Small intestine (tissue), 7 donors: ENCODE results near the gene PPP1R3G. TPM values are rescaled to one million over a fixed set of nuclear protein-coding genes. Genes with fewer than 3 reads are reported as not detected.
"Not testable (repeated sequence)": the region's sequence is repeated elsewhere in the genome, so short reads cannot be mapped to it uniquely, and the experiment has no call there.

ENCODE experiments used
- DNase-seq, 2 donors: peaks; one replicate each; pipeline versions ENCODE4 v3.0.0 to v3.0.0-alpha.2; 2013
- FAIRE-seq: peaks from 2 replicates; lab custom pipeline; 2012; peaks lifted over from hg19 to GRCh38; lab: Jason Lieb, UNC
- H3K27ac ChIP-seq, 3 donors: one replicate each; pipeline ENCODE4 v1.5.1; 2013; ENCODE audit warnings: low read length in 2 of 3, mild to moderate bottlenecking in 2 of 3, control low read depth in 1 of 3, inconsistent platforms in 1 of 3, low read depth in 1 of 3, moderate library complexity in 1 of 3
- H3K27me3 ChIP-seq, 3 donors: one replicate each; pipeline ENCODE4 v1.6.1; 2013; ENCODE audit warnings: low read length in 3 of 3, inconsistent platforms in 1 of 3; ENCODE audit not compliant: control insufficient read depth in 3 of 3, insufficient read depth in 3 of 3
- H3K36me3 ChIP-seq, 3 donors: one replicate each; pipeline ENCODE4 v1.6.1; 2013; ENCODE audit warnings: low read length in 3 of 3, inconsistent platforms in 1 of 3, low read depth in 1 of 3, mild to moderate bottlenecking in 1 of 3, moderate library complexity in 1 of 3; ENCODE audit not compliant: control insufficient read depth in 3 of 3, insufficient read depth in 2 of 3
- H3K4me1 ChIP-seq, 3 donors: one replicate each; pipeline ENCODE4 v1.6.1; 2013; ENCODE audit warnings: low read length in 2 of 3, inconsistent platforms in 1 of 3, low read depth in 1 of 3, mild to moderate bottlenecking in 1 of 3, moderate library complexity in 1 of 3; ENCODE audit not compliant: control insufficient read depth in 3 of 3, insufficient read depth in 2 of 3
- H3K4me3 ChIP-seq, 3 donors: one replicate each; pipeline ENCODE4 v1.5.1; 2013; ENCODE audit warnings: low read length in 3 of 3, control low read depth in 1 of 3, inconsistent platforms in 1 of 3, low read depth in 1 of 3, mild to moderate bottlenecking in 1 of 3, moderate library complexity in 1 of 3
- H3K9me3 ChIP-seq, 2 donors: one replicate each; pipeline ENCODE4 v1.6.1; 2013; ENCODE audit warnings: low read depth in 1 of 2, low read length in 1 of 2; ENCODE audit not compliant: control insufficient read depth in 2 of 2, insufficient read depth in 1 of 2
- WGBS, 3 donors: extraction: QIAGEN DNeasy Blood & Tissue Kit; methylation state at CpG; one replicate each; pipeline ENCODE4 v1.1.7; 2013; 5-methylcytosine and 5-hydroxymethylcytosine counted together
- polyA plus RNA-seq, 4 donors: library from polyadenylated mRNA; stranded (reverse) in 3 of 4; unstranded in 1 of 4; fragments of 200-250 nt in 3 of 4; fragments of 120-200 nt in 1 of 4; gene quantifications; one replicate each; pipeline versions ENCODE4 v1.2.1 to v1.2.3, GENCODE V29; 2013
- donor health status: healthy with polysubstance abuse.
- donor health status: control.
- donor health status: control.
- donor health status: Bipolar disorder and iron deficiency.
- donor health status: healthy.

PPP1R3G gene
- polyA plus RNA-seq, 4 donors: 0.28 to 4.1 TPM; not detected in 2

DNA sequence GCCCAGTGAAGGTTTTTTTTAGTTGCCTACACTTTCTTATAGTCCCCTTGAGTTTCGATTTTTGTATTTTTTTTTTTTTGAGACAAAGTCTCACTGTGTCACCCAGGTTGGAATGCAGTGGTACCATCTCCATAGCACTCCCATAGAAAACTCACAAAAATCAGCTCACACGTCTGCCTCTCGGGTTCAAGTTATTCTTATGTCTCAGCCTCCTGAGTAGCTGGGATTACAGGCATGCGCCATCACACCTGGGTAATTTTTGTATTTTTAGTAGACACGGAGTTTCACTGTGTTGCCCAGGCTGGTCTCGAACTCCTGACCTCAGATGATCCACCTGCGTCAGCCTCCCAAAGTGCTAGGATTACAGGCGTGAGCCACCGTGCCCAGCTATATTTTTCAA, 24.7 kb upstream of the PPP1R3G start:
- H3K27me3 ChIP-seq, H3K9me3 ChIP-seq, DNase-seq, H3K4me3 ChIP-seq, H3K36me3 ChIP-seq, H3K27ac ChIP-seq, FAIRE-seq: not testable (repeated sequence)
- H3K4me1 ChIP-seq: peaks cover 0 to 20% (median 0%) of the 10 kb centered on the region in 3 donors
- WGBS, 3 donors: 94 to 96% (median 95%) methylated on average over 9 of the region's 9 CpGs

DNA sequence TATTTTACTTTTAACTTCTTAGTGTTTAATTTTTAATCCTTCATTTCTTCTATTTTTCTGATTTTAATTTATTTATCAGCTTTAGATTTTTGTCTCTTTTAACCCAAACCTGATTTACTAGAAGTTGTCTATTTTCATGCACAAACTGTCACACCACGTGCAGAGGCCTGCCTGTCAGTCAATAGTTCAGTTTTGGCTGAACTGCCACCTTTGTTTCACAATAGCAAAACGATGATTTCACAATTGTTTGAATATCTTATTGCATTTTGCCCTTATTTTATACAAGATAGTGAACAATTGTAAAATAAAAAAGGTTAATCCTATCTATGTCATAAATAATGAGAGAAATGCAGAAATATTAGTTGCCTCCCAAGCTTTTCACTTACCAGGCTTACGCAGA, 24.0 kb upstream of the PPP1R3G start:
- no peaks in the 10 kb centered on the region for H3K36me3 ChIP-seq
- no peaks in the 10 kb centered on the region for H3K27me3 ChIP-seq
- peaks cover 0 to 20% (median 0%) of the 10 kb centered on the region in 3 donors for H3K4me1 ChIP-seq
- H3K9me3 ChIP-seq: peaks cover 0 to 5% of the 10 kb centered on the region in 2 donors
- DNase-seq (no peak), FAIRE-seq (no peak)
- H3K4me3 ChIP-seq: no peak overlapping the region
- 53 to 61% (median 53%) methylated on average over 3 of the region's 3 CpGs for WGBS, 3 donors
- H3K27ac ChIP-seq: no peak overlapping the region

DNA sequence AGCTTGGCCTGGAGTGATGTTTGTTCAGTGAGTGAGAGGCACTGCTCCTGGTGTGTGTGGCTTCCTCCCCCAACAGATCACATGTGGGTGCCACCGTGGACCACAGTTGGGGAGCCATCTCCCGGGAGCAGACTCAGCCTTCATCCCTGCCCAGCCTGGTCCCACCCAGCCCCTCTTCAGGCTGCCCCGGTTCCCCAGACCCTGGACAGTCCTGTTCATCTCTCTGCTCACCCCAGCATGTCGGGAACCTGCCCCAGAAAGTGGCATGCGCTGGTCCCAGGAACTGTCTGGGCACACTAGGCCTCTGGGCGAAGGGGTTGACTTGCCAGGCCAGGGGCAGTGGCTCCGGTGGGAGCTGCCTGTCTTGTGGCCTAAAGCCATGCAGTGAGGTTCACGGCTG, 21.5 kb upstream of the PPP1R3G start:
- DNase-seq (no peak), FAIRE-seq (no peak)
- Histone ChIP-seq H3K27ac (no peak overlapping the region), H3K9me3 (peaks cover 2 to 12% of the 10 kb centered on the region in 2 donors), H3K4me1 (peaks cover 0 to 13% (median 0%) of the 10 kb centered on the region in 3 donors), H3K36me3 (no peaks in the 10 kb centered on the region), H3K27me3 (no peaks in the 10 kb centered on the region), H3K4me3 (no peak overlapping the region)
- 84 to 87% (median 85%) methylated on average over 8 of the region's 8 CpGs for WGBS, 3 donors

DNA sequence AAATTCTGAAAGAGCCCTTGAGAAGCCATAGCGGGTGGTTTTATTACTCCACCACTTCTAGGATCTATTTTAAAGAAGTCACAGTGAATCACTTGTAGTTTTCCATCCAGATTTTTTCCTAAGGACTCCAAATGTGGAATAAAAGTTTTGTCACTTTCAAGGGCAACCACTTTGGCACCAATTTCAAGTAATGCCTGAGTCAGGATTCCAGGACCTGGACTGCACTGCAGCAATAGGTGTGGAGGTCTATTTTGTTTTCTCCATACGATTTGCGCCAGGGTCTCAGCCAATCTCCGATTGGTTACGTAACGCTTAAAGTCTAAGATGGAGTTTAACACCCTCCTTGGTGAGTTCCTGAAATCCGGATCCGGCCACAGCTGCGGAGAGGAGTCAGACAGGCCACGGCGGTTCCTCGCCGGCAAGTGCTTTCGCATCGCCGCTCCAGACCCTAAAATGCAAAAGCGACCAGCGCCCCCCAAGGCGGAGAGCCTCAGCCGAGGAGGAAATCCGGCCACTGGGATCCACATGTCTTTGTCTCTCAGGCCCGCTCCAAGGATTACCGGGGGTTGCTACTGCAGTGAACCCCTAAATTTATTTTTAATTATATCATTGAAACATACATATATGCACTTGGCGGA, 18.6 kb upstream of the PPP1R3G start:
- H3K9me3 ChIP-seq: peaks cover 2 to 7% of the 10 kb centered on the region in 2 donors
- H3K27ac ChIP-seq: no peak overlapping the region
- no peaks in the 10 kb centered on the region for H3K36me3 ChIP-seq
- 94 to 97% (median 96%) methylated on average over 24 of the region's 24 CpGs for WGBS, 3 donors
- peaks cover 0 to under 1% (median 0%) of the 10 kb centered on the region in 3 donors for H3K4me1 ChIP-seq
- no peaks in the 10 kb centered on the region for H3K27me3 ChIP-seq
- H3K4me3 ChIP-seq: no peak overlapping the region
- FAIRE-seq (no peak), DNase-seq (no peak)

DNA sequence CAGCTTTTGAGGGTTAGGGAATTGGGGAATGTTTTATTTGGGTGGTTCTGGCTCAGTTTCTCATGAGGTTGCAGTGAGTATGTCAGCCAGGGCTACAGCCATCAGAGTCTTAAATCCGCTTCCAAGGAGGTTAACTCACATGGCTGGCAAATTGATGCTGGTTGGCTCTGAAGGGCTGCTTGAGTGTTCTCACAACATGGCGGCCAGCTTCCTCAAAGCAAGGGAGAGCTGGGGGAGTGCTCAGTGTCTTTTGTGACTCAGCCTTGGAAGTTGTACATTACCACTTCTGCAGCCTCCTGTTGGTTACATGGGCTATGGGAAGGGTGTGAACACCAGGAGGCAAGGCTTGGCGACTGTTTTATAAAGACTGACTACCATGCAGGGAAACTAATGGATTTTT, 17.8 kb upstream of the PPP1R3G start:
- WGBS, 3 donors: 91 to 98% (median 93%) methylated on average over 3 of the region's 3 CpGs
- no peaks in the 10 kb centered on the region for H3K4me1 ChIP-seq
- H3K27ac ChIP-seq: no peak overlapping the region
- peaks cover 2 to 7% of the 10 kb centered on the region in 2 donors for H3K9me3 ChIP-seq
- H3K36me3 ChIP-seq: no peaks in the 10 kb centered on the region
- H3K4me3 ChIP-seq: no peak overlapping the region
- FAIRE-seq: no peak
- H3K27me3 ChIP-seq: no peaks in the 10 kb centered on the region
- DNase-seq: no peak

DNA sequence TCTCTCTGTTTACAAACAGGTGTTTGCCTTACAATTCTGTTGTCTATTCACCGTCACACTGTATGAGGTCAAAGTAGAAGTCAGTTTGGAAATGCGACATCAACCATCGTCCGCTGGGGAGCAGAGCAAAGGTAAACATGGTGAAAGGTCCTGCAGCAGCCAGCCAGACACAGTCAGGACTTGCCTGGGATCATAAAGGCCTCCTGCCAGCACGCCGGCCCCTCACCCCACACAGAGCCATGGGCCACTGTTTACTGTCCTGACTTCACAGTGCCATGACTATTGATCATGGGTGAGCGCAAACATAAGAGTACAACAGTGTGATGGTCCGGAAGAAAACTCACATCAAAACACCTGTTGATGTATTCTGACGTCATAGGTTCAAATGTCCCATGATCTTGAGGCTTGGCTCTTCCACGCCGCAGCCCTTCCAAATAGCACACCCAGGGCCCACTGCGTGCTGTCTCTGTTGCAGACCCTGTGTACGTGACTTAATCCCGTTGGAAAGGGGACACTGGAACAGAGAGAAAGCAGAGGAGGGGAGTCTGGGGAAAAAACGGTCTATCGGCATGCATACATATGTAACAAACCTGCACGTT, 16.9 kb upstream of the PPP1R3G start:
- Histone ChIP-seq H3K9me3 (peaks cover 2 to 7% of the 10 kb centered on the region in 2 donors), H3K27ac (peak overlapping the region in 1 of 3 donors; percentile 14), H3K27me3 (no peaks in the 10 kb centered on the region), H3K4me3 (no peak overlapping the region), H3K36me3 (no peaks in the 10 kb centered on the region), H3K4me1 (no peaks in the 10 kb centered on the region)
- FAIRE-seq: no peak
- peak in 1 of 2 donors; percentile 54 for DNase-seq
- 86 to 89% (median 88%) methylated on average over 17 of the region's 17 CpGs for WGBS, 3 donors

DNA sequence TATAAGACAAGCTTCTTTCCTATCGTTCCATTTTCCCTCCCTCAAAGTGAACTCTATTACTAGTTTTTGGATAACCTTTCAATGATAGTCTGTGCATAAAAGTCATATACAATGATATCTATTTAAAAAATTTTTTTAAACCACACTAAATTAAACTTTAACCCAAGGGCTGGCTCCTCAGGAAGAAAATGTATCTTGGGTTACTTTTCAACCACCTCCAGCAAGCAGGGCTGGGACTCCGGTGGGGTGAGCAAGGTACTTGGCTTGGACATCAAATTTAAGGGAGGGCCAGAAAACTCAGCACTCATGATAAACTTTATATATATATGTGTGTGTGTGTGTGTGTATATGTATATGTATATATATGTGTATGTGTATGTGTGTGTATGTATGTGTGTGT, 13.9 kb upstream of the PPP1R3G start:
- Histone ChIP-seq H3K4me1 (peaks cover 0 to 3% (median 0%) of the 10 kb centered on the region in 3 donors), H3K9me3 (peaks cover 2 to 10% of the 10 kb centered on the region in 2 donors), H3K27ac (no peak overlapping the region), H3K27me3 (no peaks in the 10 kb centered on the region), H3K4me3 (no peak overlapping the region), H3K36me3 (no peaks in the 10 kb centered on the region)
- DNase-seq (no peak), FAIRE-seq (no peak)
- 30 to 67% (median 56%) methylated on average over 2 of the region's 2 CpGs for WGBS, 3 donors

DNA sequence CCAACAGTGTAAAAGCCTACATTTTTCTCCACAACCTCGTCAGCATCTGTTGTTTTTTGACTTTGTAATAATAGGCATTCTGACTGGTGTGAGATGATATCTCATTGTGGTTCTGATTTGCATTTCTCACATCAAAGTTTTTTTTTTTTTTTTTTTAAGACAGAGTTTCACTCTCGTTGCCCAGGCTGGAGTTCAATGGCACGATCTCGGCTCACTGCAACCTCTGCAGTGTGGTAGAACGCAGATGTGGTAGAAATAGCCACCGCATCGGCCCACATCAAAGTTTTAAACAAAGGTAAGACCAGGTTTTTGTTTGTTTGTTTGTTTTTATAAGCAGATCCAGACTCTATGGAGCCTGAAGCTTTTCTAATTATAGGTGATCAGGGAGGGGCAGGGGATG, 12.7 kb upstream of the PPP1R3G start:
- WGBS, 3 donors: 62 to 83% (median 81%) methylated on average over 7 of the region's 7 CpGs
- FAIRE-seq (no peak), DNase-seq (no peak)
- Histone ChIP-seq H3K4me3 (no peak overlapping the region), H3K4me1 (peaks cover 0 to 3% (median 0%) of the 10 kb centered on the region in 3 donors), H3K36me3 (no peaks in the 10 kb centered on the region), H3K9me3 (peaks cover under 1 to 3% of the 10 kb centered on the region in 2 donors), H3K27me3 (no peaks in the 10 kb centered on the region), H3K27ac (no peak overlapping the region)
